NCI-H2171 treated with DMSO at 0.1 percent for 48 hours (cell line): ENCODE data around the gene TENM4.

Experiments
- DNase-seq: peaks from one replicate; lab custom pipeline; 2025; lab: John Stamatoyannopoulos, UW

TENM4 gene

DNA sequence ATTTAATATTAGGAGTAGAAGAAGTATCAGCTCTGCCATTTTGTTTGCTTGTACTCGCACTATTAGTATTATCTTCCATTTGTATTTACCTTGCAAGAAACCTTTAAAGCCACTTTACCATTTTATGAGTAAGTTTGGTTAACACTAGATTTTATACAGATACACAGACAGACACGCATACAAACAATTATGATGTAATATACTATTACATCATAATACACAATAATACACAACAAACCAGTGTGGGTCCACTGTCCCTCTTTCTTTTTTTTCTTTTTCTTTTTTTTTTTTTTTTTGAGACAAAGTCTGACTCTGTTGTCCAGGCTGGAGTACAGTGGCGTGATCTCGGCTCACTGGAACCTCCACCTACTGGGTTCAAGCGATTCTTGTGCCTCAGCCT, 695.9 kb downstream of the TENM4 start:
- DNase-seq = no peak

DNA sequence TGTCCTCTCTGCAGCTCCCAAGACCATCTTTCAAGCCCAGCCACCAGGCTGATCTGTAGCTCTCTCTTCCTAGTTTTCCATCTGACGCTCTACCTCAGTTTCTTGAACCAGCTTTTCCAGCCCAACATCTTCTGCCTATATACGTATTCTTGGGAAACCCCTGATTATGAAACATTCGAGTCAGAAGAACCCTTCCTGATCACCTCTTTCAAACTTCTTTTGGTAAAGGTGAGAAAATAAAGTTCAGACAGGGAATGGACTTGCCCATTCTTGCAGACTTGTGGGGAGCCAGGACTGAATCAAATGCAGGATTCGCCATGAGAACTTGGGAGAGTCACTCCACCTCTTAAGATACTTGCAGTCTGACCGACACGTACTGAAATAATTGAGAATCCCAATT, 696.6 kb downstream of the TENM4 start:
- no peak for DNase-seq

DNA sequence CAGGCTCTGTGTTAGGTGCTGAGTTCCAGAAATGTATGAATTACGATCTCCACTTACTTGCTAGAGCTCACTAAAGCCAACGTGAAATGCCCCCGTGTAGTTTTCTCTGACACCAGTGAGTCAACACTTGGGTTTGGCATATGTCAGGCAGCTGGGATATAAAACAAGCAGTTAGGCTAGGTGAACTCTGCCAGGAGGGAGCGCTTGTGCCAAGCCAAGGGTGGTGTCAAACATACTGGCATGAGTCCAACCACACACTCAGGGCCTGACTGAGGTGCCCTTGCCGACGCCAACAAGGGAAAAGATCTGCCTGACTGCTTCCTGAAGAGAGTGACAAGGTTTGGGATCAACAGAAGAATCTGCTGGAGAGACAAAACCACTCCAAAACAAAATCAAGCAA, 698.4 kb downstream of the TENM4 start:
- DNase-seq = peak; percentile 99

DNA sequence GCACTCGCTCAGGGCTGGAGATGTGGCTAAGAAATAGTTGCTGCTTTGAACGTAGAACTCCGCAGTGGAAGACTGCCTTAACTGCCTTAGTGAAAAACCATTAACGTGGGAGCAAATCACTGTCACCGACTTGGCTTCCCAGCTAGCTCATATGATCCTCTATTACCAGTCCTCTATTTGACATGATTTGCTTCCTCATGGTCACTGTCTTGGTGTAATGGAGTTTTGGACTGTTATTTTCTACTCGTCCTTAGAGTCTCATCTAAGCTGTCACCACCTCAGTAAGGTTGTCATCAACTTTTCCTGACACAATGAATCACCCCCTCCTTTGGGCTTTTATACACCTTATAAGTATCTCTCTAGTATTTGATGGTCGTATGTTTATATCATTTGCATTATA, 699.1 kb downstream of the TENM4 start:
- DNase-seq = no peak

DNA sequence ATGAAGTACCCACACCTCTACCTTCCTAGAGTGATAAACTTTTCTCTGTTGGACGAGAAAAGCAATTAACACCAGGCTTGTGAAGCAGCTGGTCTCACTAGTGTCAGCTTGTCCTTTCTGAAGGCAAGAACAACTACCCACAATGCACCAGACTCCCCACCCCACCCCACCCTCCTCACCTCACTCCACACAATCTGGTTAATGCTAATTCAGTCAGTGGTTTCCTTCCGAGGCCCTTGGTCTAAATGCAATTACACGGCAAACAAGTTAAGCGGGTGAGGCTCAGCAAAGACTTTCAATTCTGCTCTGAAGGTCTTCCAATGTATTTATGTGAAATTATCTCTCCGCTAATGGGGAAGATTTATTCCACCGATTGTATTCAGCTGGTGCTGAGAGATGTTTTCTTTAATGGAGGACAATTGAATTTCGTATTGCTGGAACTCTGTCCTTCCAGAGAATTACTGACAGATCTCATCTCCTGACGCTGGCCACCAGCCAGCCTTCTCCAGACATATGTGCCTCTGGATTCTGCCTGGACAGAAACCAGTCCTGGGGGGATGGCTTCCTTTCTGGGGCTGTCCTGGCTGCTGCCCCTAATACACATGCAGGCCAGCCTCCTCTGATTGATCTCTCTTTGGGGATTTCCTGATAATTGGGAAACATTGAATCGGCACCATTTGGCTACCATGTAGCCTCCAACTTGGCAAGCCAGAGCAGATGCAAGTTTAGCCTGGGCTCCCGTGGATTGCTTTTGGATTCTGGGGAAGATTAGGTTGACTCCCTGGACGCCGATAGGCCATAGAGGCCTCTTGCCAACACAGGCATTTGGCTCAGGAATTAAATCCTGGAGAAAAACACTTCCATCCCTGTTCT, 700.4 kb downstream of the TENM4 start:
- peak; percentile 78 for DNase-seq

DNA sequence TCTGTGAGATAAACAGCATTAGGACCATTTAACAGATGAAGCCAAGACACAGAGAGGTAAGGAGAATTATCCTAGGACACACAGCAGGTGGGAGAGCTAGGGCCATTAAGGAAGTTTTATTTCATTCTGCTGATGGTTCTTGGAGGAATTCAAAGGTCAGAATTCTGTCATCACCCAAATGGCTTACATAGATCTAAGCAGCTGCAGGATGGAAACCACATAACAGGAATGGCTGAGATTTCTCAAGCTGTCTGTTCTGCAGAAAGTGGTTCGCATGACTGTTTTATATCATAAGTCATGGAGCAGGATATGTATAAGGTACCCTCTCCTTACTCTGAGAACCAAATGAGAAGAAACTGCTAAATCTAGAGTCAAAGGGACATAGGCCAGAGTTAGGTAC, 702.9 kb downstream of the TENM4 start:
- DNase-seq = no peak

- DNase-seq = no peak
Measured at GRCh38 chr11:78737301-78737700, 703.5 kb downstream of the TENM4 start.

GRCh38 chr11:78735711-78736110, 705.1 kb downstream of the TENM4 start:
- DNase-seq = no peak

GRCh38 chr11:78733031-78733430, 707.8 kb downstream of the TENM4 start:
- peak; percentile 12 for DNase-seq

DNA sequence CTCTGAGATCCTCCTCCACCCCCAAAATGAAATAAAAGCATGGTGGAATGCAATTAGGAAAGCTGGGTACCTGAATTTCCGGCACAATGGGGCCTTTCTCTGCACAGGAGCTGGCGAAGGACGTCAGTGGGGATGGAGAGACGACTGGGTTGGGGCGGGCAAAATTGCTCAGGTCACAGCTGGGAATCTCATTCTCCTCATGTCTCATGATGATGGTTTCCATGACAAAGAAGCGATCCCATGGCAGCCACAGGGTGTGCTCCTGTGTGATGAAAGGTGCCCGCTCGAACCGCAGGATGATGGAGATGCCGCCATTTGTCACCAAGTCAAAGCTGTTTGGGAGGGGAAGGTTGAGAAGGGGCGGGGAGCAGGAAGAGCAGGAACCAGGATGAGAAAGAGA, 708.6 kb downstream of the TENM4 start:
- no peak for DNase-seq

DNA sequence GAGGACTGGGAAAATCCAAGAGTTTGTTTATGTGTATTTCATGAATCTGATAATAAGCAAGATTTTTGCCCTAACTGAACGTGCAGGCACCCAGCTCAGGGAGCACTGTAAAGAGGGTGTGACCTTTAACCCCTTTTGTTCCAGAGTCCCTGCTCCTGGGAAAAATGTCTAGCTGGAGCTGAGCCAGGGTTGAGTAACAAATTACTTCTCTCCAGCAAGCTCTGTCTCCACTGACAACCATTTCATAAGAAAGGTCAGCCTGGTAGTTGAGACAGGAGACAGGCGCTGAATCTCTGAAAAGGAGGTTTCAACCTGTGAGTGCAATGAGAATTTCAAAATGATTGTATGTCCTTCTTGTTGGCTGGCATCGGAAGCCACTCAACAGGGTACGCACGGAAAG, 709.8 kb downstream of the TENM4 start:
- no peak for DNase-seq

DNA sequence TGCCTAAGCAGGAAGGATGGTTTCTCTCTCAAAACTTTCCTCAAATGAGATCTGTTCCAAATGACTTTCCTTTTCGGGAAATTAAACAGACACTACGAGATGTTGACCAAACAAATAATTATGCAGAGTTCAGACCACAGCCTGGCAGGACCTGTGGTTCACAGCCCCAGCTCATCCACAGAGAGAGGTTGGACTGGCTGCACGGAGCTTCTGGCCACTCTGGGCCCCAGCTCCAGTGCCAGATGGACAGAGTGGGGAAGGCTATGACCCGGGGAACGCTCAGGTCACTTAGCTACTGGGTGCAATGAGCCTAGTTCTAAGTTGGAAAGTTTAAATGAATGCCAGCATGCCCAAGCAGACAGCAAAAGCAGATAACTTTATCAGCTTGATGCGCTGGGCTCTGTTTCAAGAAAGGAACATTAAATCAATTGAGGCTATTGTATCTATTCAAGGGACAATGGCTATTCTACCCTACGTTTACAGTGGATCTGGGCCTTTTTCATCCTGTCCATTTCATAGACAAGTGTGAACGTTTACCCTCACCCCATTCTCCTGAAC, 710.5 kb downstream of the TENM4 start:
- DNase-seq = no peak

- no peak for DNase-seq
Measured at GRCh38 chr11:78727816-78728215, 713.0 kb downstream of the TENM4 start.

DNA sequence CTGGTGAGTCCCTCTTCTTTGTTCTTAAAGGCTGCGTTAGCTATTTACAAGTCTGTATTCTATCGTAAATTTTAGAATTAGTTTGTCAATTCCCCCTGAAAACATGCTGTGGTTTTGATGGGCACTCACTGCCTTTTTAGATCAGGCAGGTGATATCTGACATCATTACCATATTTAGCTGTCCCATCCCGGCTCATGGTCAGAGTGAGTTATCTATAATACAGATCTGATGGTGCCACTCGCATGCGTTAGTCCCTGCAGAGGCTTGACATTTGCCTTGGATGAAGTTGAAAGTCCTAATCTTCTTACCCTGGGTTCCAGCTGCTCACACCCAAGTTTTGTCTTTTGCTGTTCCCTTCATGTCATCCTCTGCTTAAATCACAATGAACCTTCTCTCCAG, 715.6 kb downstream of the TENM4 start:
- no peak for DNase-seq

GRCh38 chr11:78722786-78723185, 718.0 kb downstream of the TENM4 start:
- DNase-seq = no peak

GRCh38 chr11:78720281-78720989, 720.4 kb downstream of the TENM4 start:
- no peak for DNase-seq

DNA sequence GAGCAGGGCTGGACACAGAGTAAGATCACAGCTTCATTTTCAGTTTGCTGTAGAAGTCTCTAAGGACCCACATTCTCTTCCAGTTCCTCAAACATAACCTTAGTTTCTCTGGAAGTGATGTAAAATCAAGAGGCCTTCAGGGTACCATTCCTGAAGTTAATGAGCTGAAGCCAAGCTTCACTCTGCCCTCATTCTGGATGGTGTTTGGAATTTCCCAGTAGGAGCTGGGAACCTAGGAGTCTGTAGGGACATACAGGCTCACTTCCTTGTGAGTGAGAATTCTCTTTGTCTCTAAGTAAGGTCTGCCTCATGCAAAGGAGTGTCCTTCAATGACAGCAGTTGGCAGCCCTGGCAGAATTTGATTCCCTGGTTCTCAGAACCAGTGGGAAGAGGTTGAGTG, 723.8 kb downstream of the TENM4 start:
- no peak for DNase-seq

DNA sequence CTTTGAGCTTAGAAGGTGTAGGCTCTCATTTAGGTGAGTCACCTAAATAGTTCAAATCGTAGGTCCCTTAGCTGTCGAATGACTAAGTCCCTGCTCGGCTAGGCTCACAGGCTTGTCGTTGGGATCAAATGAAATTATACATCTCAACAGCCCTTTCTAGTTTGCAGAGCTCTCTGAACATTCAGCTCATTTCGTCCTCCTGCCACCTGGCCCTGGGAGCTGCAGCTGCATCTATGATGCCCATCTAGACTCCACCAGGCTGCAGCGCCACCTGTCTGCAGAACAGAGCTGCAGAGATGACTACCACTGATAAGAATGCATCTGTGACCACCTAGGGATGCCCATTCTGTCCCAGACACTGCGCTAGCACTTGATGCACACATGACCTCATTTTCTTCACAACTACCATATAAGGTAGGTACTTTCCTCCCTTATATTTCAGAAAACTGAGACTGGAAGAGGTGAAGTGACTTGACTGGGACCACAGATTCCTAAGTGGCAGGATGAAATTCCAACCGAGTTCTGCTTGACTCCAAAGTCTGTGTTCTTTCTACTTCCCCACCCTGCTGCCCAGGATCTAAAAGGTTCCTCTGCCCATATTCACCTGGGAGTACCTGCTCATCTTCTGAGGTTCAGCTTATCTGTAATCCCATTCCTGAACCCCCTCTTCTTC, 725.1 kb downstream of the TENM4 start:
- DNase-seq = peak; percentile 75

DNA sequence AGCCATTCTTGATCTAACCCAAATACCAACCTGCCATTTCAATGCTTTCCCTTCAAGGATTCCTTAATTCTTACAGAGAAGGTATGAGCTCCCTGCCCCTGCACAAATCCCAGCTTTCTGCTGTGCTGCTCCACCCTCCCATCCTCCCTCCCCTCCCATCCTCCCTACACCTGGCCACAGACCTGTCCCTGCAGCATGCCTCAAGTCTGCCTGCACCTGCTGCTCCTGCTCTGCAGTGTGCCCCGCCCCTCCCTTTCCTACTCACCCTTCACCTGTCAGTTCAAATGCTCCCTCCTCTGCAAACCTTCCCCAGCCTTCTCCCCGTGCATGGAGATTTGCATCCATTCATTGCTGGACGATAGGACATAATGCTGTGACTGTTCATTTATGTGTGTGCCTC, 726.3 kb downstream of the TENM4 start:
- peak; percentile 83 for DNase-seq

DNA sequence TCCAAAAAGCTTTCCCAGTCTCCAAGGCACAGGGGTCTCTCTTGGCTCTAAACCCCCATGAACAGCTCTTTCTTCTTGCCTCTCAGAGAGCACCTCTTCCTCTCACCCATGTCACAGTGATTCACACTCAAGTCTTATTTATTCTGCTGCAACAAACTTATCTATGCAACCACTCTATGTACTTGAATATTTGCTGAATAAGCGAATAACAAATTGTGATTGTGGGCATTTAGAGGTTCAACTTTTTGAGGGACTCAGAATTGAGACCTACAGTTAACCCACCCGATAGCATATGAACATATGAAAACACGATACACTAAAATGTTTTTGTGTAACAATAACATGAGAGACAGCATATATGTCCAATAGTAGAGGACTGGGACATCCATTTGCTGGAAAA, 729.1 kb downstream of the TENM4 start:
- no peak for DNase-seq

DNA sequence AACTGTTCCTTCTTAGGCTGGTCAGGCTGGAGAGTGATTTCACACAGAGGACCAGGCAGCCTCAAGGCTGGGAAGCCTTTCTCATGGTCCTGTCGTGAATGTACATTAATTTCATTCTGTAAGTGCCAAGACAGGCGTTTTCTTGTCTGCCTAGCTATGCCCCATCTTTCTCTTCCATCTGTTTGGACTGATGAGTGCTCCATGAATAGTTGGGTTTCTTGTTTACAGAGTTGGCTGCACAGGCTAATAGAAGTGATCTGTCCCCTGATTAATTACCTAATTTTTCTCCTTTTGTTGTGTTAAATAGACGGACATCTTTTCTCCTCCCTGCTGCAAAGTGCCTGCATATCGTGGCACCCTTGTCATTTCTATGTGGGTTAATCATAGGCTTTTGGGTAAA, 730.4 kb downstream of the TENM4 start:
- DNase-seq = no peak

DNA sequence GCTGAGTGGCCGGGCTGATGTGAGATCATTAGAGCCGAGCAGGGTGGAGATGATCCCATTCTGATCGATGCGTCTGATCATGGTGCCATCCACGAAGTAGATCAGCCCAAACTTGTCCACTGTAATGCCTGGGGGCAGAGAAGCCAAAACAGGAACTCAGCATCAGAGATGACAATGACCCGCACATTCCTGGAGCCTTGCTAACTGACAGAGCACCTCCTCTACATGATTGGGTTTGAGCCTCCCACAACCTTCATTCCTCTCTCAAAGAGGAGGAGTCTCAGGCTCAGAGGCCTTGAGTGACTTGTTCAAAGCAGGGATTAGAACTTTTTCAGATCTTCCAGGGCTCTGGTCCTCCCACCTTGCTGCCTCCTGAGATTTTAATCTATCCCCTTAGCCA, 732.4 kb downstream of the TENM4 start:
- no peak for DNase-seq

GRCh38 chr11:78706551-78706950, 734.3 kb downstream of the TENM4 start:
- no peak for DNase-seq
